Measurements from ENCODE around the gene NET1.

NET1 gene

GRCh38 chr10:5435328-5435727 lies 23.0 kb downstream of the NET1 start:
- no peak overlapping the region for H3K4me3 ChIP-seq (ENCODE audit: low read depth, low read length)
- DNase-seq (ENCODE audit: low read depth), result no peak

- no peak overlapping the region for H3K4me3 ChIP-seq (ENCODE audit: low read depth, low read length)
- DNase-seq (ENCODE audit: low read depth), result no peak
Observed at GRCh38 chr10:5440206-5440605, 27.8 kb downstream of the NET1 start.

GRCh38 chr10:5441106-5441505 lies 28.7 kb downstream of the NET1 start:
- H3K4me3 ChIP-seq (ENCODE audit: low read depth, low read length), result no peak overlapping the region
- no peak for DNase-seq (ENCODE audit: low read depth)

GRCh38 chr10:5442065-5442989 lies 30.0 kb downstream of the NET1 start:
- DNase-seq (ENCODE audit: low read depth), result no peak
- no peak overlapping the region for H3K4me3 ChIP-seq (ENCODE audit: low read depth, low read length)

GRCh38 chr10:5442990-5443370 lies 30.6 kb downstream of the NET1 start:
- no peak for DNase-seq (ENCODE audit: low read depth)
- no peak overlapping the region for H3K4me3 ChIP-seq (ENCODE audit: low read depth, low read length)

- no peak for DNase-seq (ENCODE audit: low read depth)
- H3K4me3 ChIP-seq (ENCODE audit: low read depth, low read length), result no peak overlapping the region
Observed at GRCh38 chr10:5443429-5443828, 31.1 kb downstream of the NET1 start.

DNA sequence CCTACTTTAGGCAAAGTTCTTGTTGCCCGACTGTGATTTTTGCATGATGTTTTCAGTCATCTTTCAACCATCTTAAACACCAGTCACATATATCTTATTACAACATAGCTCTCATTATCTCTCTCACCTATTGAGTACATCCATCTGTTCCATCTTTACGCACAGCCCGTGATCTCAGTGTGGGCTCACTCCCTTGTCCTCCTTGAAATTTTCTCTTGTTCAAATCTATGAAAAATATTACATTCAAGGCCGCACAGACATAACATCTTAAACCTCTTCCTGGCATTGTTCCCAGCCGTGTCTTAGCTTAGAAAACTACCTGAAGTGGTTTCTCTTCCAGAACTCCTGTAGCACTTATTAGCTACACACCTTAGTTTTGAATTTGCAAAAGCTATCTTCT lies 32.6 kb downstream of the NET1 start:
- no peak for DNase-seq (ENCODE audit: low read depth)
- H3K4me3 ChIP-seq (ENCODE audit: low read depth, low read length), result no peak overlapping the region

DNA sequence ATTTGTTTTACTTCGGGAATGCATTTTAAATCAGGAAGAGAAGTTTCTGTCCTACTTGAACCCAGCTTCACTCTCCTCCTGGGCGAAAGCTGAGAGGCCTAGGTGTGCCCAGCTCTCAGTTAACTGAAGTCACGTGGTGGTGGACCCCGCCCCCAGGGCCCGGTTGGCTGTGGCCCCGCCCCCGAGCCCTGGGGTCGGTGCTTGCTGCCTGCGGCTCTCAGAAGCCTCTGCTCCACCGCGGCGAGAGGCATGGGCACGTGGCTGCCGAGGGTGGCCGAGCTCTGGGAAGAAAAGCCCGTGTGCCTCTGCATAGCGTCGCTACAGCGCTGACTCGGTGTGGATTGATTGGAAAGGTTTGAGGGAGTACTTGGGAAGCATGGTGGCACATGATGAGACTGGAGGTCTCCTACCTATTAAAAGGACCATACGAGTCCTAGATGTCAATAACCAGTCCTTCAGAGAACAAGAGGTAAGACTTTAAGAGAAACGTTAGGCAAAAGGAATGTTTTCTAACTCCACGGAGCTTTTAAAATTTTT lies 34.1 kb downstream of the NET1 start:
- DNase-seq (ENCODE audit: low read depth), result peak; percentile 58
- H3K4me3 ChIP-seq (ENCODE audit: low read depth, low read length), result peak overlapping the region; percentile 67

DNA sequence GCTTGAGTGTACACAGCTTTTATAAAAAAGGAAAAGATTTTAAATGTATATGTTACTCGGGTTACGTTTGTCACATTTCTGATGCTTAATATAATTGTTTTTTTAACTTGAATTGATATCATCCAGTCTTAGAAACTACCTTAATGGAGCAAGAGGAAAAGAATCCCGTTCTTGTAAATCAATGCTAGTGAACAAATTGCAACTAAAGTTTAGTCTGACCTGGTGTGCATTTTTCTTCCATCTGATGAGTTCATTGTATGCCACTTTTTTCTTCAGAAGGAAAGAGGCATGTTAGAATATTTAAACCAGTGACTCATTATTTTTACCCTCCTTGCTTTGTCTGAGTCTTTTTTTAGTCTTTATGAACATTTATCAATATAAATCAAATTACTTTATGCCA lies 34.7 kb downstream of the NET1 start:
- peak overlapping the region; percentile 67 for H3K4me3 ChIP-seq (ENCODE audit: low read depth, low read length)
- no peak for DNase-seq (ENCODE audit: low read depth)

- DNase-seq (ENCODE audit: low read depth), result no peak
- peak overlapping the region; percentile 67 for H3K4me3 ChIP-seq (ENCODE audit: low read depth, low read length)
Observed at GRCh38 chr10:5447611-5448071, 35.3 kb downstream of the NET1 start.

DNA sequence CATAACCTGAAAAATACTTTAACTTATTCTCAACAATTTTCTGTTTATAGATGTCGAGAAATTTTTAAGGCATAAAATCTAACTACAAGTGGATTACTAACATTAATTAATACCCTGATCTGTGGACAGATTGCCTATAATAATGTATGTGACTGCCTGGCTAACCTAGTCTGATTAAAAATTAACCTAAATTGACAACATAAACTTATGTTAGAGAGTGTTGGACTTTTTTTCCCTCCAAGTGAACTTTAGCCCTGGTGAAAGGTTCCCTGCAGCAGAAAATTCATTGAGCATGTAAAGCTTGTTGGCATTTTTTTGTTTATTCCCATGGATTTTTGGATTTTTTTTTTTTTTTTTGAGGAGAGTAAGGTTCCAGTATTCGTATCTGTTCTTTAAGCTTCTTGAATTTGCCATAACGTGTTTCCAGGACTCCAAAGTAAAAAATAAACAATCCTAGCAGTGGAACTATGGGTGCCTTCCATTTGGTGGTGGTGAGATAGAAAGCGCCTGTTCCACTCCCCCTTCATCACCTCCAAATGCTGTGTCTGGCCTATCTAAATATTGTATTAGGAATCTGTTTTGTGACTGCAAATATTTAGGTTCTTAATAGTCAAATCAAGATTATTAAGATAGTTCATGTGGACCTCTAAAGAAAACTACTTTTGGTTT lies 36.1 kb downstream of the NET1 start:
- peak overlapping the region; percentile 67 for H3K4me3 ChIP-seq (ENCODE audit: low read depth, low read length)
- DNase-seq (ENCODE audit: low read depth), result no peak

DNA sequence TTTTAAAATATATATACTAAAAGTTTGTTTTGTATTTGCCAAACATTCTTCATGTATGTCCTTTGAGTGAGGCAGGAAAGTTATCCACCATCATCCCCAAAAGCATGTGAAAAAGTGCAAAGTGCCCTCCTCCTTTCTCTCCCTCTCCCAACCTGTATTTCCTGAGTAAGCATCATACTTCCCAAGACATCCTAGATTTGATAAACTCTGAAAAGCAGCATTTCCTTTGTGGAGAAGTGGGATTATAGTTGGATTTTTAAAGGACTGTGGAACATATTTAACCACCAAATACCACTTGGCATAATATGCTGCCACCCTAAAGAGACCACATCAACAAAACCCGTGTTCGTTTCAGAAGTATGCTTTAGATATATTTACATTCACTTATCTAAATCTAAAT lies 36.9 kb downstream of the NET1 start:
- H3K4me3 ChIP-seq (ENCODE audit: low read depth, low read length), result peak overlapping the region; percentile 67

DNA sequence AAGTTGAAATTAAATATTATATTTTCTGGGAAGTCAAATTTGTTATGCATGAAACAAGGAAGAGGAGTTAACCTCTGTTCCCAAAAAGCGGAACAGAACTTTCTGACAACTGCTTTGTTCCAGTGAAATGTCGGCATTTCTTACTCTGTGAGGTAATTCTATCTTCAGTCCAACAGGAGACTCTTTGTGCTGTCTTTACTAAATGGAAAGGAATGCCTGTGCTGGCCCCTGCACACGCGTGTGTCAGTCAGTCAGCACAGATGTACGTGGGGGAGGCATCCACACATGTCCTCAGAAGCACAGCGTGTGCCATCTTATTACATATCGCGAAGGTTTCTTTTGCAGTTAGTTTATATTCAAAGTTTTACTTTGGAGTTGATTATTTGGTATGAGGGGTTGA lies 37.5 kb downstream of the NET1 start:
- peak; percentile 82 for DNase-seq (ENCODE audit: low read depth)
- H3K4me3 ChIP-seq (ENCODE audit: low read depth, low read length), result peak overlapping the region; percentile 67

More for the DNA sequence above, 36.9 kb downstream of the NET1 start:
- no peak for DNase-seq (ENCODE audit: low read depth)

GRCh38 chr10:5450605-5451384 lies 38.4 kb downstream of the NET1 start:
- no peak for DNase-seq (ENCODE audit: low read depth)
- H3K4me3 ChIP-seq (ENCODE audit: low read depth, low read length), result no peak overlapping the region

GRCh38 chr10:5453749-5454489 lies 41.6 kb downstream of the NET1 start:
- no peak overlapping the region for H3K4me3 ChIP-seq (ENCODE audit: low read depth, low read length)
- no peak for DNase-seq (ENCODE audit: low read depth)

- DNase-seq (ENCODE audit: low read depth), result no peak
- no peak overlapping the region for H3K4me3 ChIP-seq (ENCODE audit: low read depth, low read length)
Observed at GRCh38 chr10:5456563-5456962, 44.2 kb downstream of the NET1 start.

- no peak overlapping the region for H3K4me3 ChIP-seq (ENCODE audit: low read depth, low read length)
- DNase-seq (ENCODE audit: low read depth), result no peak
Observed at GRCh38 chr10:5457741-5458140, 45.4 kb downstream of the NET1 start.

DNA sequence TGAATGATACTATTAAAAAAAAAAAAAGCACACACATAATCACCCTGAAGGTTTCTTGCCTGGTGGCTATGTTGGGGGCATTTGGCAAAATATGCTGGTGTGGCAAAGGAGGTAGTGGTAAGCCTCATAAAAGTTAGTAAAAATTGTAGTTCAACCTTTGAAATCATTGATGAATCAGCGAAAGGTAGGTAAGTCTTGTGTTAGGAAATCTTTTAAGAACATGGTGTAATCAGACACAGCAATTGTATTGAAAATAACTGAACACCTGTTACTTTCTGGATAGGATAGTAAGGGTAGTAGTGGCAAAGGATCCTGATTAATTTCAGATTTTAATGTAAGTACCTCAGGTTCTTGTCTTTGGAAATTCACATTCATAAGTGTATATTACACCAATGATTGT lies 46.1 kb downstream of the NET1 start:
- no peak overlapping the region for H3K4me3 ChIP-seq (ENCODE audit: low read depth, low read length)
- no peak for DNase-seq (ENCODE audit: low read depth)
